GM12875 (cell line): ENCODE results near the gene NNT.

Experiments
- H3K4me3 ChIP-seq: one replicate; pipeline ENCODE4 v1.5.1; 2011; ENCODE audit warnings: low read depth, low read length, control low read depth
- TF ChIP-seq, protein P1 (sequence below): IDR thresholded peaks from 2 replicates; pipeline ENCODE4 v1.5.1; 2011; ENCODE audit warnings: low read depth, mild to moderate bottlenecking, control low read depth, inconsistent platforms, low read length, moderate library complexity, borderline replicate concordance; ENCODE audit not compliant: insufficient read depth

The NNT gene

DNA sequence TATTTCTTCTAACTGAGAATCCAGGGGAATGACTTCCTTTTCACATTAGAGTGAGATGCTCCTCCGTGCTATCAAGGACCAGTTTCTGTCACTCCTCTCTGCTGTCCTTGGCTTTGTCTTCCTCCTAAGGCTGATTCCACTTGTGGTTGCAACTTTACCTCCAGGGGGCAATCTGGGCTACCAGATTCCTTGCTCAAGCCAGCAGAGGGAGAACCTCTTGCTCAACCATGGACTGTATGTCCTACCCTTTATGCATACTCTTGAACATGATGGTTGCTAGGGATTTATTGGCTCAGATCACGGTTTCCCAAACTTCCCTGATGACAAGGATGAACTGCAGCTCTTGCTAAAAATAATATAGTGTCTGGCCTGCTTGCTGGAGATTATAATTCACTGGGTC is 24.0 kb downstream of the NNT start:
- H3K4me3 ChIP-seq, result no peak overlapping the region
- TF ChIP-seq, protein P1, sequence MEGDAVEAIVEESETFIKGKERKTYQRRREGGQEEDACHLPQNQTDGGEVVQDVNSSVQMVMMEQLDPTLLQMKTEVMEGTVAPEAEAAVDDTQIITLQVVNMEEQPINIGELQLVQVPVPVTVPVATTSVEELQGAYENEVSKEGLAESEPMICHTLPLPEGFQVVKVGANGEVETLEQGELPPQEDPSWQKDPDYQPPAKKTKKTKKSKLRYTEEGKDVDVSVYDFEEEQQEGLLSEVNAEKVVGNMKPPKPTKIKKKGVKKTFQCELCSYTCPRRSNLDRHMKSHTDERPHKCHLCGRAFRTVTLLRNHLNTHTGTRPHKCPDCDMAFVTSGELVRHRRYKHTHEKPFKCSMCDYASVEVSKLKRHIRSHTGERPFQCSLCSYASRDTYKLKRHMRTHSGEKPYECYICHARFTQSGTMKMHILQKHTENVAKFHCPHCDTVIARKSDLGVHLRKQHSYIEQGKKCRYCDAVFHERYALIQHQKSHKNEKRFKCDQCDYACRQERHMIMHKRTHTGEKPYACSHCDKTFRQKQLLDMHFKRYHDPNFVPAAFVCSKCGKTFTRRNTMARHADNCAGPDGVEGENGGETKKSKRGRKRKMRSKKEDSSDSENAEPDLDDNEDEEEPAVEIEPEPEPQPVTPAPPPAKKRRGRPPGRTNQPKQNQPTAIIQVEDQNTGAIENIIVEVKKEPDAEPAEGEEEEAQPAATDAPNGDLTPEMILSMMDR, result 0 out of 2 replicates have a peak, but pooled peaks have one; percentile 17

DNA sequence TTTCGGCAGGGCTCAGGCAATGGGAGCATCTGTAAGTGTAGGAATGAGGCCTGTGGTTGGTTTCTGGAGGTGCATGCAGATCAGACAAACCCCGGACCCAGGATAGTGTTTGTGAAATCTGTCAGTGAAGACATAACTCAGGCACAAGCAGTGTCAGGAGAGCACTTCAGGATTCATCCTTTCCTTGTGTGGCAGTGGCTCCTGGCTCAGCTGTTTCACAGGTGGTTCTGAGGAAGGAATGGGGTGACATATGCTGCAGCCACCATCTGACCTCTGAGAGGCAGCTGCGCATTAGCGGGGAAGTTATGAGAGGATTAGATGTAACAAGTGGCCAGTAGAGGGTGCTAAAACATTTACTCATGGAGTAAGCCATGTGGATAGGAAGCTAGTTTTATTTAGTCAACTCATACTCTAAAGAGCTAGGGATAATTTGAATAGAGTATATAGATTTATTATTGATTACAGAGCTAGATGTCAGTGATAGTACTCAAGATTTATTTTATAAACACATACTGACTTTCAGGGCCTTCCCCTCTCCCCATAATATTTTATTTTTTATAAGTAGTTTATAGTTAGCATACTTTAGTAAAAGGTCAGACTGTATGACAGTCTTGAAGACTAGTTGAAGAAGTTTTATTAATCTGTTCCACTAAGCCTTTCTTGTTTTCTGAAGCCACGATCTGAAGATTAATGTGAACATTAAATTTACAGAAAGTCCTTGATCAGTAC is 28.4 kb downstream of the NNT start:
- no peak overlapping the region for H3K4me3 ChIP-seq
- TF ChIP-seq, protein P1, result peak; percentile 33; the same call in 1 of the 2 replicates

DNA sequence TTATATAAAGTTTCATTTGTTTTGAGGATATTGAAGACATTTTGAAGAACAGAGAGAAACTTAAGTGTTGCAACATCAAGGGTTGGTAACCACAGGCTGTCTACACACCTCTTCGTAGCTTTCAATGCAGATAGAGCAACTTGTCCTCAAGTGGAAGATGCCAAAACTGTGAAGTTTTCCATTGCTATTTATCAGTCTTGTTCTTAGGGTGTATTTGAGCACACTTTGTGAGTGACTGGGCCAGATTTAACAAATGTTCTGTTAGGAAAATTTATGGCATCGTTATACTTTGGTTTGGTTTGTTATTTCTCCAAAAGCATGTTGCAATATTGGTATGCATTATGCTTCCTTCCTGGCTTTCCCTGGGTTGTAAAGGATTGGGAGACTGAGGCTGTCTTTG is 31.6 kb downstream of the NNT start:
- TF ChIP-seq, protein P1, result no peak
- no peak overlapping the region for H3K4me3 ChIP-seq

DNA sequence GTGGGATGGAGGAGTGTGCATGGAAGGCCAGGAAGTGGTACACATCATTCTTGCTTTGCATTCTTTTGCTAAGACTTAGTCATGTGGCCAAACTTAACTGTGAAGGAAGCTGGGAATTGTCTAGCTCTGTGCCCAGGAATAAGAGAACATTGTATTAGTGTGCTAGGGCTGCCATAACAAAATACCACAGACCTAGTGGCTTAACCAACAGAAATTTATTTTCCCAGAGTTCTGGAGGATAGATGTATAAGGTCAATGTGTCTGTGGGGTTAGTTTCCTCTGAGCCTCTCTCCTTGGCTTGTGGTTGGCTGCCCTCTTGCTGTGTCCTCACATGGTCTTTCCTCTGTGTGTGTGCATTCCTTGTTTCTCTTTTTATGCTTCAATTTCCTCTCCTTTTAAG is 32.4 kb downstream of the NNT start:
- H3K4me3 ChIP-seq, result no peak overlapping the region
- TF ChIP-seq, protein P1, result no peak

DNA sequence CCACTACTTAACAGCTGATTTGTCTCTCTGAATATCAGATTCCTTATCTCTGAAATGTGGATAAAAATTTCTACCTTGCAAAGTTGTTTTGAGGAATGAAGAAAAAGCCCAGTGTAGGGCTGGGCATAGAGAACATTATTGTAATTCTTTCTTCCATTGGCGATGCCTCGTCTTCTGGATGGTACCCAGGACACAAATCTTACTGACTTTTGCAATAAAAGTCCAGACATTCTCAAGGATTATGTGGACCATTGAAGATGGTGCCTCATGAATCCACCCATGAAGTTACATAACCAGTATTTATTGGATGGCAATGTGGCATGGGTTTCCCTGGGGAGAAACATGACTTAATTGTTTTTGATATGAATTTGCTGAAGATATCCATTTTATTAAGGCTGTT is 33.1 kb downstream of the NNT start:
- H3K4me3 ChIP-seq, result no peak overlapping the region
- TF ChIP-seq, protein P1, result no peak

DNA sequence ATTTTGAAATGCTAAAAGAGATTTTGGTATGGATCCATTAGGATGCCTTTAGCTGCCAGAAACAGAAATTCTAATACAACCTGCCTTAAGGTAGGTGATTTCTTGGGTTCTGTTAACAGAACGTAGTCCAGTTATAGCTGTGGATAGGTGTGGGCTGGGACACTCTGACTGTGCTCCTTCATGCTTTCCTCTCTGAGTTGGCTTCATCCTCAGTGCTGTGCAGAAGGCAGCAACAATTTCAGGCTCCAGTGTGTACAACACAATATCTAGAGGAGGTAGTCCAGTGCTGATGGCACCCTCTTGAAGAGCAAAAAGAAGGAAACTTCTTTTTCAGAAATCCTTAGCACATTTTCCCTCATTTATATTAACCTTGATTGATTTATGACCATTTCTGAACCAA is 34.4 kb downstream of the NNT start:
- TF ChIP-seq, protein P1, result no peak
- no peak overlapping the region for H3K4me3 ChIP-seq

DNA sequence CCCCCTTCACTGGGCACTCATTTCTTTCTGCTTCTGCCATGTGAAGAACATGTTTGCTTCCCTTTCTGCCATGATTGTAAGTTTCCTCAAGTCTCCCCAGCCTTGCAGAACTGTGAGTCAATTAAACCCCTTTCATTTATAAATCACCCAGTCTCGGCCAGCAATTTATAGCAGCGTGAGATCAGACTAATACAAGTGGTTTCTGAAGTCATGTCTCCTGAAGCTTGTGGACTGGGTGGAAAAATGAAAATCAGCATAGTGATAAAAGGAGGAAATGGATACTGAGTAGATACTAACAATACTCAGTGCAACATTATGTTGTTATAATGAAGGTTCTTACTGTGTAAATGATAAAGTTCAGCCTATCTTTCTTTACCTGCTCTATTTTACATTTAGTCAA is 35.1 kb downstream of the NNT start:
- no peak overlapping the region for H3K4me3 ChIP-seq
- TF ChIP-seq, protein P1, result no peak
